ENCODE results near the gene STEAP4. TPM values are rescaled to one million over a fixed set of nuclear protein-coding genes. Genes with fewer than 3 reads are reported as not detected.

The STEAP4 gene
- polyA plus RNA-seq, 1 of the 3 experiments (the other 2 are of a cell fraction) = not detected

DNA sequence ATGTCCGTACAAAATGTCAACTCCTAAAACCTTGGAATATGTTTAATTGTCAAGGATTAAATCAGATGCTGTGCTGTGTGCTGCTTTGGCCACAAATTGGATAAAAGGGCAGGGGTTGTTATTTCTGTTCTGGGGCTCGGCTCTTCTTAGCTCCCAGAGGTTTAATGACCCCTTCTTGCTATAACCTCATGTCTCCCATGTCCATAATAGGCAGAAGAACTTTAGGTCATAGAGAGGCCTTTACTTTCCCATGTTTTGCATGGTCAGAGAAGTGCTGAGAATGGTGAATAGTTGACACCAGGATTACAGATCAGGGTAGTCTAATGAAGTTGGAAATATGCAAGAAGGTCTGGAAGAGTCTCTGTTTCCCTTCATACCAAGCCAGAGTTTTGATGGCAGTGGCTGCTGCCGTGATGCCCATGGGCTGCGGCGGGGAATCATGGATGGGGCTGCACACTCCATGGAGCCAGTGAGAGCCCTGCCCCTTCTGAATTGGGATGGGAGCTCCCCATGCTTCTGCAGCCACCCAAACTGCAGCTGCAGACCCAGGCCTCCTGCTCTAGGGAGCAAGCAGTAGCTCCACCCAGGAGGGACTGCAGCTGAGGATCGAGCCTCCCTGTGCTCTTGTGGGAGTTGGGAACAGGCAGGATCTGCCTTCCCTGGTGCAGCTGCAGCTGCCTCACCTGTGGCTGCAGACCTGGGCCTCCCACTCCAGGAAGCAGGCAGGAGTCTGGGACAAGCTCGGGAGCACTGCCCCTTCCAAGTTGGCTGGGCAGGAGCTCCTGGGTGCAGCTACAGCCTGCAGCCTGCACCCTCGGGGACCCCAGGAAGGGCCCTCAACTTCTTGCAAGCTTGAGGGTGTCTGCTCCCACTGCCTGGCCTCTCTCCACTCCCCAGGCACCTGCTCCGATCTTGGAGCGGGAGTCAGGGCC is 23.1 kb upstream of the STEAP4 start (continued):
- TF ChIP-seq, protein P1, sequence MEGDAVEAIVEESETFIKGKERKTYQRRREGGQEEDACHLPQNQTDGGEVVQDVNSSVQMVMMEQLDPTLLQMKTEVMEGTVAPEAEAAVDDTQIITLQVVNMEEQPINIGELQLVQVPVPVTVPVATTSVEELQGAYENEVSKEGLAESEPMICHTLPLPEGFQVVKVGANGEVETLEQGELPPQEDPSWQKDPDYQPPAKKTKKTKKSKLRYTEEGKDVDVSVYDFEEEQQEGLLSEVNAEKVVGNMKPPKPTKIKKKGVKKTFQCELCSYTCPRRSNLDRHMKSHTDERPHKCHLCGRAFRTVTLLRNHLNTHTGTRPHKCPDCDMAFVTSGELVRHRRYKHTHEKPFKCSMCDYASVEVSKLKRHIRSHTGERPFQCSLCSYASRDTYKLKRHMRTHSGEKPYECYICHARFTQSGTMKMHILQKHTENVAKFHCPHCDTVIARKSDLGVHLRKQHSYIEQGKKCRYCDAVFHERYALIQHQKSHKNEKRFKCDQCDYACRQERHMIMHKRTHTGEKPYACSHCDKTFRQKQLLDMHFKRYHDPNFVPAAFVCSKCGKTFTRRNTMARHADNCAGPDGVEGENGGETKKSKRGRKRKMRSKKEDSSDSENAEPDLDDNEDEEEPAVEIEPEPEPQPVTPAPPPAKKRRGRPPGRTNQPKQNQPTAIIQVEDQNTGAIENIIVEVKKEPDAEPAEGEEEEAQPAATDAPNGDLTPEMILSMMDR (IDR thresholded peaks at IDR 0.05) = no peak
- TF ChIP-seq MEF2A (IDR thresholded peaks at IDR 0.05; ENCODE audit: borderline replicate concordance, low read depth) (no peak), FOSL2 (IDR thresholded peaks at IDR 0.05; ENCODE audit: borderline replicate concordance, low read depth) (no peak), POLR2AphosphoS5 (IDR thresholded peaks at IDR 0.05; ENCODE audit: low read depth, low read length) (no peak), ELF1 (IDR thresholded peaks at IDR 0.05) (no peak), CHD2 (IDR thresholded peaks at IDR 0.05; ENCODE audit: low read length, partially characterized antibody) (no peak)

DNA sequence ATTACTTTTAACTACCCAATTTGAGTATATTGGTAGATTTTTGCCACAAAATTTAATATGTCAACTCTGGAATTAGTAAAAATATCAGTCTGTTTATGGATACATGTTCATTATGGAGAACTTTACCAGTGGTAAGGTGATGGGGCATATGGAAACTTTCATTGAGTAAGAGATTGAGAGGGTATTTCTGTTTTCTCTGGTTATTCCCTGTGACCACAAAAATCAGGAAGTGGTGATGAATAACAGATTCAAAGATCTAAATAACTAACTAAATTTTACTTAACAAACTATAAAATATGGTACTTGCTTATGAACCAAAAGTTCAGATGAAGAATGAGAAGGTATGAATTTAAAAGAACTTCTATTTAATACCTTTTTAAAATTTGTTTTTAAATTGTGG is 22.1 kb upstream of the STEAP4 start:
- H3K79me2 ChIP-seq (ENCODE audit: insufficient read depth) = no peaks in the 10 kb centered on the region
- TF ChIP-seq MEF2A (IDR thresholded peaks at IDR 0.05; ENCODE audit: borderline replicate concordance, low read depth) (no peak), ELF1 (IDR thresholded peaks at IDR 0.05) (no peak), POLR2AphosphoS5 (IDR thresholded peaks at IDR 0.05; ENCODE audit: low read depth, low read length) (no peak), FOXJ3 (CRISPR knock-in tag; IDR thresholded peaks at IDR 0.05) (no peak), RXRA (IDR thresholded peaks at IDR 0.05; ENCODE audit: borderline replicate concordance, low read depth) (no peak), NRF1 (IDR thresholded peaks at IDR 0.05; ENCODE audit: low read depth, low read length) (no peak), CHD2 (IDR thresholded peaks at IDR 0.05; ENCODE audit: low read length, partially characterized antibody) (no peak), GATA2 (CRISPR knock-in tag; IDR thresholded peaks at IDR 0.05) (no peak), GABPA (IDR thresholded peaks at IDR 0.05; ENCODE audit: low read depth) (no peak), EZH2phosphoT487 (IDR thresholded peaks at IDR 0.05; ENCODE audit: borderline replicate concordance, low read depth) (no peak), MXI1 (IDR thresholded peaks at IDR 0.05; ENCODE audit: low read depth, low read length) (no peak), FOSL2 (IDR thresholded peaks at IDR 0.05; ENCODE audit: borderline replicate concordance, low read depth) (no peak)
- TF ChIP-seq, protein P2, sequence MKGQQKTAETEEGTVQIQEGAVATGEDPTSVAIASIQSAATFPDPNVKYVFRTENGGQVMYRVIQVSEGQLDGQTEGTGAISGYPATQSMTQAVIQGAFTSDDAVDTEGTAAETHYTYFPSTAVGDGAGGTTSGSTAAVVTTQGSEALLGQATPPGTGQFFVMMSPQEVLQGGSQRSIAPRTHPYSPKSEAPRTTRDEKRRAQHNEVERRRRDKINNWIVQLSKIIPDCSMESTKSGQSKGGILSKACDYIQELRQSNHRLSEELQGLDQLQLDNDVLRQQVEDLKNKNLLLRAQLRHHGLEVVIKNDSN (IDR thresholded peaks at IDR 0.05; ENCODE audit: borderline replicate concordance, low read depth) = no peak
- TF ChIP-seq, protein P3, sequence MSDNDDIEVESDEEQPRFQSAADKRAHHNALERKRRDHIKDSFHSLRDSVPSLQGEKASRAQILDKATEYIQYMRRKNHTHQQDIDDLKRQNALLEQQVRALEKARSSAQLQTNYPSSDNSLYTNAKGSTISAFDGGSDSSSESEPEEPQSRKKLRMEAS (IDR thresholded peaks at IDR 0.05; ENCODE audit: low read depth) = no peak
- TF ChIP-seq, protein P4, sequence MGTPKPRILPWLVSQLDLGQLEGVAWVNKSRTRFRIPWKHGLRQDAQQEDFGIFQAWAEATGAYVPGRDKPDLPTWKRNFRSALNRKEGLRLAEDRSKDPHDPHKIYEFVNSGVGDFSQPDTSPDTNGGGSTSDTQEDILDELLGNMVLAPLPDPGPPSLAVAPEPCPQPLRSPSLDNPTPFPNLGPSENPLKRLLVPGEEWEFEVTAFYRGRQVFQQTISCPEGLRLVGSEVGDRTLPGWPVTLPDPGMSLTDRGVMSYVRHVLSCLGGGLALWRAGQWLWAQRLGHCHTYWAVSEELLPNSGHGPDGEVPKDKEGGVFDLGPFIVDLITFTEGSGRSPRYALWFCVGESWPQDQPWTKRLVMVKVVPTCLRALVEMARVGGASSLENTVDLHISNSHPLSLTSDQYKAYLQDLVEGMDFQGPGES (IDR thresholded peaks at IDR 0.05; ENCODE audit: low read depth, low read length) = no peak
- TF ChIP-seq, protein P5, sequence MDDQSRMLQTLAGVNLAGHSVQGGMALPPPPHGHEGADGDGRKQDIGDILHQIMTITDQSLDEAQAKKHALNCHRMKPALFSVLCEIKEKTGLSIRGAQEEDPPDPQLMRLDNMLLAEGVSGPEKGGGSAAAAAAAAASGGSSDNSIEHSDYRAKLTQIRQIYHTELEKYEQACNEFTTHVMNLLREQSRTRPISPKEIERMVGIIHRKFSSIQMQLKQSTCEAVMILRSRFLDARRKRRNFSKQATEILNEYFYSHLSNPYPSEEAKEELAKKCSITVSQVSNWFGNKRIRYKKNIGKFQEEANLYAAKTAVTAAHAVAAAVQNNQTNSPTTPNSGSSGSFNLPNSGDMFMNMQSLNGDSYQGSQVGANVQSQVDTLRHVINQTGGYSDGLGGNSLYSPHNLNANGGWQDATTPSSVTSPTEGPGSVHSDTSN (IDR thresholded peaks at IDR 0.05) = no peak
- no peak overlapping the region for H3K4me3 ChIP-seq (ENCODE audit: low read depth in 2 of 2, low read length in 1 of 2)
- no peak overlapping the region for H3K4me2 ChIP-seq
- no peaks in the 10 kb centered on the region for H3F3A ChIP-seq (replicated peaks; ENCODE audit: insufficient read depth)
- no peak overlapping the region for H3K27ac ChIP-seq (ENCODE audit: low read depth in 2 of 2, low read length in 1 of 2)
- no peaks in the 10 kb centered on the region for H3K9me2 ChIP-seq
- no peaks in the 10 kb centered on the region for H3K9me3 ChIP-seq
- ChIA-PET CTCF (no interaction called here), POLR2A (no interaction called here)
- H3K36me3 ChIP-seq (replicated peaks in 1 of 2; ENCODE audit: control insufficient read depth in 1 of 2, insufficient read depth in 2 of 2, low read length in 1 of 2) = no peaks in the 10 kb centered on the region
- H3K9ac ChIP-seq = no peak overlapping the region
- no peaks in the 10 kb centered on the region for H3K4me1 ChIP-seq (ENCODE audit: control insufficient read depth in 1 of 2, insufficient read depth in 2 of 2, low read depth in 1 of 2, low read length in 1 of 2)
- DNase-seq = no peak
- H3K27me3 ChIP-seq (ENCODE audit: insufficient read depth) = no peaks in the 10 kb centered on the region
- no peak overlapping the region for H2AFZ ChIP-seq (ENCODE audit: low read depth)
- no peaks in the 10 kb centered on the region for H4K20me1 ChIP-seq (ENCODE audit: insufficient read depth)
